Renal cortical epithelial cell (primary cell): ENCODE data around the gene DNAI2. TPM values are rescaled to one million over a fixed set of nuclear protein-coding genes. Genes with fewer than 3 reads are reported as not detected.

Source experiments
- DNase-seq: peaks from one replicate; pipeline ENCODE4 v3.0.0-alpha.2; 2011; ENCODE audit warnings: low read depth
- total RNA-seq: library from RNA; depleted of rRNA; stranded (reverse); fragments of >200 nt; gene quantifications from 2 replicates; pipeline ENCODE4 v1.2.3, GENCODE V29; 2014

The DNAI2 gene
- total RNA-seq, 1 donor from 2014 or later = not detected

GRCh38 chr17:74339537-74340195 lies 65.6 kb downstream of the DNAI2 start:
- no peak for DNase-seq

DNA sequence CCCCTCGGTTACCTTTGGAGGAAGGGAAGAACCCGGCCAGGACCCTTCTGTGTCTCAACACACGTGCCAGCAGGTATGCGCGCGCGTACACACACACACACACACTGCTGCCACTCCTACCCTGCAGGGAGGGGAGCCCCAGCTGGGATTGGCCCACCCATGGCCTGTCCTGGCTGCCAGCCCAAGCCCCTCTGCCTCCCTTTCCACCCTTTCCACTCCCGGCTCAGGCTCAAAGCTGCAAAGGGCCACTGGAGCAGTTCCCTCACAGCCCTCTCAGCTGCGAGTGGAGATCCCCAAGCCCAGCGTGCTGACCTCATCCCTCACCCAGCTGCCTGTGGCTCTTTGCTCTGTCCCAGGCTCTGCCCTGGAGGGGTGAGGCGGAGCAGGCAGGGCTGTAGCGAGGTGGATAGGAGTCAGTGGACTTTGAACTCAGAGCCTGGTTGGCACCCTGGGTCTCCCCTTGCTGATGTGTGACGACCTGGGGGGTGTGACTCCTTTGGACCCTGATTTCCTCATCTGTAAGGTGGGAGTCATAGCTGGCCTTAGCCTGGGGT lies 66.5 kb downstream of the DNAI2 start:
- no peak for DNase-seq

DNA sequence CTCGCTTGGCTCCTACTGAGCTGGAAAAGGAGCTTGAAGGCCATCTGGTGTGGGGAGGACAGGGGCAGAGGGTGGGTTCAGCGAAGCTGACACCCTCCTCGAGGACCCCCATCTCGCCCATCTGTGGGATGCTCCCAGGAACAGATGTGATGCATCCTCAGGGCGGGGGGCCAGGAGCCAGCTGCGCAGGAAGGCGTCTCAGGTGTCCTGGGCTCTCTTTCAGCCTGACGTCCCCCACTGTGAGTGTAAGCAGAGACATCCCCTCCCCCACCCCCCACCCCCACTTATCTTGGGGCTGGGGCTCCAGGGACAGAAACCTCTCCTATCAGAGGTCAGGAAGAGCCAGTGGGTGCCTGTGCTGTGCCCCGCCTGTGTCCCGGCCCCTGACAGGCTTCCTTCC lies 68.2 kb downstream of the DNAI2 start:
- DNase-seq = no peak

- no peak for DNase-seq
These were observed 69.1 kb downstream of the DNAI2 start for GRCh38 chr17:74343121-74343520.

- DNase-seq = no peak
These were observed 69.7 kb downstream of the DNAI2 start for GRCh38 chr17:74343526-74344284.

GRCh38 chr17:74344658-74345057 lies 70.6 kb downstream of the DNAI2 start:
- no peak for DNase-seq

- DNase-seq = no peak
These were observed 71.6 kb downstream of the DNAI2 start for GRCh38 chr17:74345433-74346241.

- no peak for DNase-seq
These were observed 73.6 kb downstream of the DNAI2 start for GRCh38 chr17:74347646-74348045.

GRCh38 chr17:74349120-74349519 lies 75.1 kb downstream of the DNAI2 start:
- DNase-seq = no peak

DNA sequence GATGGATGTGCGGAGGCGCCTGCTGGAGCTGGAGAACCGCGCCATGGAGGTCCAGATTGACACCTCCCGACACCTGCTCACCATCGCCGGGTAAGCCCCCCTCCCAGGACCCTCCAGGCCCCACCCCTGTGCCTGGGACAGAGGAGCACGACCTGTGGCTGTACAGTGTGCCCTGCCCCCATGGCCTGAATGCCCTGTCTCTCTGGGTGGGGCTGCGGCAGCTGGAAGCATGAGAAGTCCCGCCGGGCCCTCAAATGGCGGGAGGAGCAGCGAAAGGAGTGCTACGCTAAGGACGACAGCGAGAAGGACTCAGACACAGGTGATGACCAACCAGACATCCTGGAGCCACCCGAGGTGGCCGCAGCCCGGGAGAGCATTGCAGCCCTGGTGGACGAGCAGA lies 76.5 kb downstream of the DNAI2 start:
- no peak for DNase-seq

GRCh38 chr17:74351552-74352210 lies 77.6 kb downstream of the DNAI2 start:
- DNase-seq = no peak

DNA sequence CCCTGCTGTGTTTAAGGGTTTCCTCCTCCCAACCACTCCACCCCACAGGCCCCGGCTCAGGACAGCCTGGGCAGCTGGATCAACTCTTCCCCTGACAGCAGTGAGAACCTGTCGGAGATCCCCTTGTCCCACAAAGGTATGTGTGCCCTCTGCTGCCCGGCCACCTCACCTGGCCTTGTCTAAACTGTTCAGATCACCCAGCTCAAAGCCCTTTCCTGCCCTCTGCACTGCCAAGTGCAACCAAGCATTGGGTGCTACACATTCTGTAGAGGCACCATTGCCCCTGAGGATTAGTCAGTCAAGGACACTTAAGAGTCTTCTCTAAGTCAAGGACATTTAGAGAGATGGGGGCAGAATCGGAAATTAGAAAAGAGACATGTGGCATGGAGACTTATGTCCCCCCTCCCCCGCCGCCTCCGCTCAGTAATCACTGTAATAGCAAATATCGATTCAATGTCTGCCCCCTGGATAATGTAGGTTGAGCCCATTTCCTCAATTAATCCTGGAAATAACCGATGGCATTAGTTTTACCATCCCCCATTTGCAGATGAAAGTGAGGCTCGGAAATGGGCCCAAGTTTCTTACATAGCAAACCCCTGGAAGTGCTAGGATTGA lies 79.5 kb downstream of the DNAI2 start:
- DNase-seq = no peak

- no peak for DNase-seq
These were observed 80.1 kb downstream of the DNAI2 start for GRCh38 chr17:74354123-74354522.

DNA sequence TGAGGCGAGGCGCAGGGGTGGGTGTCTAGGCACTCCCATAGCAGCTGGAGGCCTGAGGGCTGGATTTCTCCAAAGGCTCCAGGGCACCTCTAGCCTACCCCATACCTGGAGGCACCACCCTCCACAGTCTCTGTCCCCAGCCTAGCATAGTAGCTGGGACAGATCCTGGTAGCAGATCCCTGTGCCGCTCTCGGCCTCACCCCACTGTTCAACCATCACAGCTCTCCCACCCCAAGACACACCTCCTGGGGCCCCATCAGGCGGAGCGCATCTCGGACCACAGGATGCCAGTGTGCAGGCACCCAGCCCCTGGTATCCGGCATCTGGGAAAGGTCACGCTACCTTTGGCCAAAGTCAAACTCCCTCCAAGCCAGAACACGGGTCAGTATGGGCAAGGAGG lies 80.5 kb downstream of the DNAI2 start:
- no peak for DNase-seq

DNA sequence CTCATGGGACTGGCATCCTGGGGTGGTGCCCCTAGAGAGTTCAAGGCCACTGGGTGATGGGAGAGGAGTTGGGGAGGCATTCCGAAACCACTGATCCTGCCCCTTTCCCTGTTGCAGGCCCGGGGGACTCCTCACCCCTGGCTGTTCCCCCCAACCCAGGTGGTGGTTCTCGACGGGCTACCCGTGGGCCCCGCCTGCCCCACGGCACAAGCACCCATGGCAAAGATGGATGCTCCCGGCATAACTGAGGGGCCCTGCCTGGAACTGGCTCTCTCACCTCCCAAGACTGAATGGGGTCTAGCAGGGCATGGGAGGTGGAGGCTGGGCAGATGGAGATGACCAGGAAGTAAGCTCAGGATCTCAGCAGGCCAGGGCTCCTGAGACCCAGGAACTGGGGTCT lies 81.0 kb downstream of the DNAI2 start:
- DNase-seq = no peak

DNA sequence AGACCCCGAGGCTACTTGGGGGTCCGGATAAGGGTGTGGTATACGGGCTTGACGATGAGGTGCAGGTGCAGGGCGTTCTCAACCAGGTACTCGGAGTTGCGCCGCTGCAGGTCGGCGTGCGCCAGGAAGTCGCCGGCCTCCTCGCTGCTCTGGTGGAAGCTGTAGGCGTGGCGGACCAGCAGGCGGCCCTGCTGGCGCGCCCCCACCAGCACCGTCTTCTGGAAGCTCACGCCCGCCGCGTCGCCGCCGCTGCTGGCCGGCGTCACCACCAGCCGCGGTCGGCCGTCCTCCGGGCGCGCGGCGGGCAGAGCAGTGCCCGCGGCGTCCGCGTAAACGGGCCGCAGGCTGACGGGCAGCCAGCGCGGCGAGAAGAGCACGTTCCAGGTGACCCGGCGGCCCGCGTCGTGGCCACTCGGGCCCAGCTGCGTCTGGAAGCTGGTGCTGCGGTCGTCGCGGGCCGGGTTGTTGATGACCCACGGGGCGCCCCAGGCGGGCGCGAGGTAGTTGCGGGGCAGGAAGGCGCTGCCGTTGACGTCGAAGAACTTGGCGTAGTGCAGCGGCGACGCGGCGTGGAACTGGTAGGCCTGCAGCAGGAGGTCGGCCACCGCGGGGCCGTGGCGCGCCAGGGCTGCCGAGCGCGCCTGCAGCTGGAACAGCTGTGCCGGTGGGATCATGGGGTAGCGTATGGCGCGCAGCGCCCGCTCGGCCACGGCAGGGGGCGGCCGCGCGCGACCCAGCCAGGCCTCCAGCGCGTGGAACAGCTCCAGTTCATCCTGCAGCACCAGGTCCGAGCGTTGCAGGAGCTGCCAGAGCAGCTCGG lies 82.8 kb downstream of the DNAI2 start:
- no peak for DNase-seq

GRCh38 chr17:74357466-74357809 lies 83.4 kb downstream of the DNAI2 start:
- no peak for DNase-seq

DNA sequence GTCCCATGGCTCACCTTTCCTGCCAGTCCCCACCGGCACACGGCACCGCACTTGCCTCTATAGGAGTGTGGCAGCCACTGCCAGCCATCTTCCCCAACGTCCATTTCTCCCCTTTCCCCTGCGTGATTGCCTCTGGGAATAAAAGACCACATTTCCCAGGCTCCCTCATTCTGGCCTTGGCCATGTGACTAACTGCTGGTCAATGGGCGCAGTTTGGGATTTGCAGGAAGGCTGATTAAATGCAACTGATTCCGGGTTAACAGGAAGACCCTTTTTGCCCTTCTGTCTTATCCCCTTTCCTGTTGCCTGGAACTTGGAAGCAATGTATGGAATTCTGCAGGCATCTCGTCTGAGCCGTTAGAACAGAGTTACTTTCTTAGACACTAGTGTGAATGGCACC lies 84.7 kb downstream of the DNAI2 start:
- DNase-seq = no peak

GRCh38 chr17:74359916-74360315 lies 85.9 kb downstream of the DNAI2 start:
- no peak for DNase-seq

- no peak for DNase-seq
These were observed 86.8 kb downstream of the DNAI2 start for GRCh38 chr17:74360899-74361229.
